Astrocyte (in vitro differentiated cells and primary cell): ENCODE data around the gene ZNF254. TPM values are rescaled to one million over a fixed set of nuclear protein-coding genes. Genes with fewer than 3 reads are reported as not detected.

Experiments used
- DNase-seq: peaks from one replicate; pipeline ENCODE4 v3.0.0-alpha.2; 2010; ENCODE audit warnings: low read depth
- FAIRE-seq: peaks from 2 replicates; lab custom pipeline; 2011; peaks lifted over from hg19 to GRCh38; lab: Jason Lieb, UNC
- H2AFZ ChIP-seq: 2 replicates; pipeline ENCODE4 v1.6.0; 2012; ENCODE audit warnings: low read depth, low read length, inconsistent platforms
- H3K27ac ChIP-seq: 2 replicates; pipeline ENCODE4 v1.5.1; 2011; ENCODE audit warnings: low read depth, low read length, inconsistent platforms
- H3K27me3 ChIP-seq: 2 replicates; pipeline ENCODE4 v1.6.0; 2011; ENCODE audit warnings: low read length, inconsistent platforms; ENCODE audit not compliant: insufficient read depth
- H3K36me3 ChIP-seq: 2 replicates; pipeline ENCODE4 v1.5.1; 2011; ENCODE audit warnings: low read length, inconsistent platforms; ENCODE audit not compliant: insufficient read depth
- H3K4me1 ChIP-seq: 2 replicates; pipeline ENCODE4 v1.5.1; 2011; ENCODE audit warnings: low read length, inconsistent platforms; ENCODE audit not compliant: insufficient read depth
- H3K4me2 ChIP-seq: 2 replicates; pipeline ENCODE4 v1.6.0; 2012; ENCODE audit warnings: low read length, inconsistent platforms
- H3K4me3 ChIP-seq: 2 replicates; pipeline ENCODE4 v1.5.1; 2011; ENCODE audit warnings: low read depth, mild to moderate bottlenecking, low read length, inconsistent platforms; ENCODE audit not compliant: insufficient read depth
- H3K79me2 ChIP-seq: 2 replicates; pipeline ENCODE4 v1.6.0; 2012; ENCODE audit warnings: mild to moderate bottlenecking, low read length, inconsistent platforms; ENCODE audit not compliant: insufficient read depth
- H3K9ac ChIP-seq: 2 replicates; pipeline ENCODE4 v1.6.0; 2012; ENCODE audit warnings: mild to moderate bottlenecking, low read length, inconsistent platforms
- H3K9me3 ChIP-seq: 2 replicates; pipeline ENCODE4 v1.5.1; 2012; ENCODE audit warnings: low read depth, mild to moderate bottlenecking, low read length, inconsistent platforms; ENCODE audit not compliant: insufficient read depth
- H4K20me1 ChIP-seq: 2 replicates; pipeline ENCODE4 v1.6.0; 2012; ENCODE audit warnings: low read length, inconsistent platforms; ENCODE audit not compliant: insufficient read depth
- H3K27ac Mint-ChIP-seq: one replicate; pipeline ENCODE4 v1.8.0; 2021; ENCODE audit warnings: mild to moderate bottlenecking, mixed read lengths; ENCODE audit not compliant: unreplicated experiment
- H3K27me3 Mint-ChIP-seq: one replicate; pipeline ENCODE4 v1.8.0; 2021; ENCODE audit warnings: low read depth, mixed read lengths; ENCODE audit not compliant: unreplicated experiment
- H3K36me3 Mint-ChIP-seq: one replicate; pipeline ENCODE4 v1.8.0; 2021; ENCODE audit warnings: low read depth, mixed read lengths; ENCODE audit not compliant: unreplicated experiment
- H3K4me1 Mint-ChIP-seq: one replicate; pipeline ENCODE4 v1.8.0; 2021; ENCODE audit warnings: low read depth, mixed read lengths; ENCODE audit not compliant: unreplicated experiment
- H3K4me3 Mint-ChIP-seq: one replicate; pipeline ENCODE4 v1.8.0; 2021; ENCODE audit warnings: mild to moderate bottlenecking, moderate library complexity, mixed read lengths; ENCODE audit not compliant: unreplicated experiment
- H3K9me3 Mint-ChIP-seq: one replicate; pipeline ENCODE4 v1.8.0; 2021; ENCODE audit warnings: mild to moderate bottlenecking, mixed read lengths; ENCODE audit not compliant: unreplicated experiment
- EZH2 ChIP-seq: IDR thresholded peaks from 2 replicates; pipeline ENCODE4 v1.6.1; 2012; ENCODE audit warnings: mild to moderate bottlenecking, low read length, inconsistent platforms; ENCODE audit not compliant: insufficient read depth
- total RNA-seq: library from RNA; stranded (reverse); gene quantifications from 2 replicates; pipeline ENCODE4 v1.2.1, GENCODE V29; 2021
- TF ChIP-seq, protein P1 (sequence below): IDR thresholded peaks from 2 replicates; pipeline ENCODE4 v1.5.1; 2011; ENCODE audit warnings: low read depth, mild to moderate bottlenecking, inconsistent platforms, low read length, moderate library complexity; ENCODE audit not compliant: insufficient read depth

Gene ZNF254
- total RNA-seq, 1 donor from 2014 or later, result 20.4 TPM

DNA sequence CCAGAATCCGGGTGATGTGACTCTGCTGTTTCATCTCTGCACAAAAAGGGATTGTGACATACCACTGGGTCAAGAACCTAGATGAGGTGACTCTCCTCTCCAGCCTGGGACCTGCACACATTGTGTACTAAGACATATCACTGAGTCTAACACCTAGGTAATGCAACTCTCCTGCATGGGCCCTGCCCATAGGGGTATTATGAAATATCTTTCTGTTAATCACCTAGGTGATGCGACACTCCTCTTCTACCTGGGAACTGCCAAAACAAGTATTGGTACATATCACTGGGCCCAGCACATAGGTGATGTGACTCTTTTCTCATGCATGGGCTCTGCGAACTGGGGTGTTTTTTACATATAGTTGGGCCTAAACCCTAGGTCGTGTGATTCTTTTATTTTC lies 35.5 kb upstream of the ZNF254 start:
- no peak overlapping the region for H3K9ac ChIP-seq
- H3K4me2 ChIP-seq, result no peak overlapping the region
- peaks cover 8% of the 10 kb centered on the region for H3K4me1 Mint-ChIP-seq
- no peak overlapping the region for H3K4me3 ChIP-seq
- no peak overlapping the region for H3K4me3 Mint-ChIP-seq
- H3K9me3 Mint-ChIP-seq, result no peaks in the 10 kb centered on the region
- FAIRE-seq (no peak), DNase-seq (no peak)
- H3K4me1 ChIP-seq, result peaks cover 17% of the 10 kb centered on the region
- H3K27ac ChIP-seq, result no peak overlapping the region
- peaks cover 49% of the 10 kb centered on the region for H3K36me3 ChIP-seq
- peaks cover 3% of the 10 kb centered on the region for H3K79me2 ChIP-seq
- TF ChIP-seq, protein P1, sequence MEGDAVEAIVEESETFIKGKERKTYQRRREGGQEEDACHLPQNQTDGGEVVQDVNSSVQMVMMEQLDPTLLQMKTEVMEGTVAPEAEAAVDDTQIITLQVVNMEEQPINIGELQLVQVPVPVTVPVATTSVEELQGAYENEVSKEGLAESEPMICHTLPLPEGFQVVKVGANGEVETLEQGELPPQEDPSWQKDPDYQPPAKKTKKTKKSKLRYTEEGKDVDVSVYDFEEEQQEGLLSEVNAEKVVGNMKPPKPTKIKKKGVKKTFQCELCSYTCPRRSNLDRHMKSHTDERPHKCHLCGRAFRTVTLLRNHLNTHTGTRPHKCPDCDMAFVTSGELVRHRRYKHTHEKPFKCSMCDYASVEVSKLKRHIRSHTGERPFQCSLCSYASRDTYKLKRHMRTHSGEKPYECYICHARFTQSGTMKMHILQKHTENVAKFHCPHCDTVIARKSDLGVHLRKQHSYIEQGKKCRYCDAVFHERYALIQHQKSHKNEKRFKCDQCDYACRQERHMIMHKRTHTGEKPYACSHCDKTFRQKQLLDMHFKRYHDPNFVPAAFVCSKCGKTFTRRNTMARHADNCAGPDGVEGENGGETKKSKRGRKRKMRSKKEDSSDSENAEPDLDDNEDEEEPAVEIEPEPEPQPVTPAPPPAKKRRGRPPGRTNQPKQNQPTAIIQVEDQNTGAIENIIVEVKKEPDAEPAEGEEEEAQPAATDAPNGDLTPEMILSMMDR, result no peak
- TF ChIP-seq EZH2, result no peak
- no peaks in the 10 kb centered on the region for H3K9me3 ChIP-seq
- H3K36me3 Mint-ChIP-seq, result peaks cover 40% of the 10 kb centered on the region
- H2AFZ ChIP-seq, result no peak overlapping the region
- H3K27ac Mint-ChIP-seq, result no peak overlapping the region
- no peaks in the 10 kb centered on the region for H3K27me3 ChIP-seq
- H3K27me3 Mint-ChIP-seq, result no peaks in the 10 kb centered on the region
- H4K20me1 ChIP-seq, result peaks cover 45% of the 10 kb centered on the region

- peaks cover 37% of the 10 kb centered on the region for H3K36me3 Mint-ChIP-seq
Observed at GRCh38 chr19:24052811-24053210, 34.2 kb upstream of the ZNF254 start.

GRCh38 chr19:24053601-24054000 lies 33.4 kb upstream of the ZNF254 start:
- Histone ChIP-seq H3K9me3 (no peaks in the 10 kb centered on the region), H4K20me1 (peaks cover 41% of the 10 kb centered on the region), H3K79me2 (no peaks in the 10 kb centered on the region), H3K4me3 (no peak overlapping the region), H3K27ac (peak overlapping the region; percentile 51), H3K4me1 (peaks cover 17% of the 10 kb centered on the region), H3K4me2 (peak overlapping the region; percentile 58), H3K27me3 (no peaks in the 10 kb centered on the region), H3K9ac (peak overlapping the region; percentile 12), H2AFZ (no peak overlapping the region), H3K36me3 (peaks cover 49% of the 10 kb centered on the region)
- FAIRE-seq (no peak), DNase-seq (no peak)
- Mint-ChIP-seq H3K36me3 (peaks cover 34% of the 10 kb centered on the region), H3K27me3 (no peaks in the 10 kb centered on the region), H3K4me3 (no peak overlapping the region), H3K27ac (no peak overlapping the region), H3K4me1 (peaks cover 8% of the 10 kb centered on the region), H3K9me3 (no peaks in the 10 kb centered on the region)
- TF ChIP-seq, protein P1, result no peak
- no peak for TF ChIP-seq EZH2

More at GRCh38 chr19:24052811-24053210, 34.2 kb upstream of the ZNF254 start:
- peaks cover 52% of the 10 kb centered on the region for H3K36me3 ChIP-seq
- Mint-ChIP-seq H3K4me3 (no peak overlapping the region), H3K9me3 (no peaks in the 10 kb centered on the region), H3K27ac (no peak overlapping the region), H3K27me3 (no peaks in the 10 kb centered on the region), H3K4me1 (peaks cover 8% of the 10 kb centered on the region)
- H2AFZ ChIP-seq, result no peak overlapping the region
- peaks cover 3% of the 10 kb centered on the region for H3K79me2 ChIP-seq
- TF ChIP-seq, protein P1, result no peak
- TF ChIP-seq EZH2, result no peak
- H3K4me1 ChIP-seq, result peaks cover 17% of the 10 kb centered on the region
- no peak for FAIRE-seq
- no peaks in the 10 kb centered on the region for H3K27me3 ChIP-seq
- H4K20me1 ChIP-seq, result peaks cover 45% of the 10 kb centered on the region
- no peak overlapping the region for H3K4me3 ChIP-seq
- H3K9me3 ChIP-seq, result no peaks in the 10 kb centered on the region
- H3K4me2 ChIP-seq, result no peak overlapping the region
- H3K9ac ChIP-seq, result no peak overlapping the region
- H3K27ac ChIP-seq, result no peak overlapping the region
- DNase-seq, result no peak
